H1 (cell line): ENCODE results near the gene SLITRK3. TPM values are rescaled to one million over a fixed set of nuclear protein-coding genes. Genes with fewer than 3 reads are reported as not detected.

Experiments
- BRCA1 ChIP-seq: IDR thresholded peaks from 2 replicates; pipeline ENCODE4 v1.6.1; 2012; ENCODE audit warnings: low read depth, low read length, improper control_type of control experiment
- CBX8 ChIP-seq: fragments of 300-800, 300-1000 bp; sonication (generic); IDR thresholded peaks from 2 replicates; pipeline ENCODE4 v1.7.1; 2016; ENCODE audit warnings: low read depth, low read length, borderline replicate concordance
- CHD2 ChIP-seq: IDR thresholded peaks from 2 replicates; pipeline ENCODE4 v1.6.1; 2012; ENCODE audit warnings: low read length, improper control_type of control experiment
- EGR1 ChIP-seq: IDR thresholded peaks from 2 replicates; pipeline ENCODE4 v1.6.1; 2011; ENCODE audit warnings: low read depth, low read length, borderline replicate concordance
- JUND ChIP-seq: IDR thresholded peaks from 2 replicates; pipeline ENCODE4 v1.6.1; 2011; ENCODE audit warnings: mild to moderate bottlenecking, improper control_type of control experiment, low read length
- MAFK ChIP-seq: IDR thresholded peaks from 2 replicates; pipeline ENCODE4 v1.6.1; 2012; ENCODE audit warnings: low read depth, mild to moderate bottlenecking, improper control_type of control experiment, low read length
- RAD21 ChIP-seq, 2 experiments: IDR thresholded peaks in 1 of 2; conservative IDR thresholded peaks in 1 of 2; 2 replicates each; pipeline ENCODE4 v1.6.1; 2011; ENCODE audit warnings: low read depth in 2 of 2, low read length in 2 of 2, improper control_type of control experiment in 1 of 2, inconsistent platforms in 1 of 2, mild to moderate bottlenecking in 1 of 2, moderate library complexity in 1 of 2
- RFX5 ChIP-seq: IDR thresholded peaks from 2 replicates; pipeline ENCODE4 v1.6.1; 2011; ENCODE audit warnings: low read depth, low read length, improper control_type of control experiment, borderline replicate concordance
- SIN3A ChIP-seq, 2 experiments: IDR thresholded peaks in 1 of 2; conservative IDR thresholded peaks in 1 of 2; 2 replicates each; pipeline ENCODE4 v1.6.1; 2011 to 2012; ENCODE audit warnings: low read length in 2 of 2, improper control_type of control experiment in 1 of 2, low read depth in 1 of 2, mild to moderate bottlenecking in 1 of 2
- SIRT6 ChIP-seq: IDR thresholded peaks from one replicate; pipeline ENCODE4 v1.7.1; 2012; ENCODE audit warnings: low read length, inconsistent platforms
- SUZ12 ChIP-seq: fragments of 200-600 bp; sonication (generic); IDR thresholded peaks from 2 replicates; pipeline ENCODE4 v1.6.1; 2012; ENCODE audit warnings: mild to moderate bottlenecking, inconsistent platforms, low read length, moderate library complexity, mixed read lengths
- polyA plus RNA-seq, 7 experiments: library from polyadenylated mRNA; depleted of rRNA in 3 of 7; stranded (reverse) in 5 of 7; unstranded in 2 of 7; fragments of >200 nt in 5 of 7; fragments of 200-250 nt in 2 of 7; gene quantifications; 1 replicate in 5 of 7; 2 replicates in 1 of 7; 4 replicates in 1 of 7; pipeline versions ENCODE4 v1.2.1 to v1.2.3, GENCODE V29; 2011 to 2013; ENCODE audit warnings: missing spikeins in 2 of 7, mixed read lengths in 2 of 7
- total RNA-seq: library from RNA; stranded (reverse); fragmentation: NEBNext Ultra II Directional; extraction: Animal tissue kit (Norgen Biotek cat#: 25700); gene quantifications from 2 replicates; pipeline ENCODE4 v1.2.1, GENCODE V29; 2021
- TF ChIP-seq, protein P1 (sequence below): fragments of 300-600 bp; sonication (generic); IDR thresholded peaks from 2 replicates; pipeline ENCODE4 v1.7.1; 2012; ENCODE audit warnings: low read length, moderate library complexity, mild to moderate bottlenecking, inconsistent platforms; ENCODE audit not compliant: insufficient replicate concordance

The SLITRK3 gene
- total and polyA plus RNA-seq, 2 of the 8 experiments (the other 6 are each of a cell fraction or from before 2014, with no cell fraction given): 0.71 to 3.4 TPM

DNA sequence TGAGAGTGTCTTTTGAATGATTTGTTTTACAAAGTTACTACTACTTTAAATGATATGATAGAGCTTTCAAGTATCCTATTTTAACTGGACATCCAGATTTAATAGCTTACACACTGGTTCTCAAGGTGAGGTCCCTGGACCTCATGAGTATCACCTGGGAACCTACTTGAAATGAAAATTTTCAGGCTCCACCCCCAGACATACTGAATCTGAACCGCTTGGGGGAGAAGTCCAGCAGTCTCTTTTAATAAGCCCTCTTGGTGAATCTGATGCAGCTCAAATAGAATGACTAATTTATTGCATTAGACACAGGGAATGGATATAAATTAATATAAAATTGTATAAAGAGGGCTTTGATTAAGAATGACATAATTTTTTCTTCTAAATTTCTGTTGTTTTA, 29.4 kb upstream of the SLITRK3 start (continued):
- TF ChIP-seq, protein P1, sequence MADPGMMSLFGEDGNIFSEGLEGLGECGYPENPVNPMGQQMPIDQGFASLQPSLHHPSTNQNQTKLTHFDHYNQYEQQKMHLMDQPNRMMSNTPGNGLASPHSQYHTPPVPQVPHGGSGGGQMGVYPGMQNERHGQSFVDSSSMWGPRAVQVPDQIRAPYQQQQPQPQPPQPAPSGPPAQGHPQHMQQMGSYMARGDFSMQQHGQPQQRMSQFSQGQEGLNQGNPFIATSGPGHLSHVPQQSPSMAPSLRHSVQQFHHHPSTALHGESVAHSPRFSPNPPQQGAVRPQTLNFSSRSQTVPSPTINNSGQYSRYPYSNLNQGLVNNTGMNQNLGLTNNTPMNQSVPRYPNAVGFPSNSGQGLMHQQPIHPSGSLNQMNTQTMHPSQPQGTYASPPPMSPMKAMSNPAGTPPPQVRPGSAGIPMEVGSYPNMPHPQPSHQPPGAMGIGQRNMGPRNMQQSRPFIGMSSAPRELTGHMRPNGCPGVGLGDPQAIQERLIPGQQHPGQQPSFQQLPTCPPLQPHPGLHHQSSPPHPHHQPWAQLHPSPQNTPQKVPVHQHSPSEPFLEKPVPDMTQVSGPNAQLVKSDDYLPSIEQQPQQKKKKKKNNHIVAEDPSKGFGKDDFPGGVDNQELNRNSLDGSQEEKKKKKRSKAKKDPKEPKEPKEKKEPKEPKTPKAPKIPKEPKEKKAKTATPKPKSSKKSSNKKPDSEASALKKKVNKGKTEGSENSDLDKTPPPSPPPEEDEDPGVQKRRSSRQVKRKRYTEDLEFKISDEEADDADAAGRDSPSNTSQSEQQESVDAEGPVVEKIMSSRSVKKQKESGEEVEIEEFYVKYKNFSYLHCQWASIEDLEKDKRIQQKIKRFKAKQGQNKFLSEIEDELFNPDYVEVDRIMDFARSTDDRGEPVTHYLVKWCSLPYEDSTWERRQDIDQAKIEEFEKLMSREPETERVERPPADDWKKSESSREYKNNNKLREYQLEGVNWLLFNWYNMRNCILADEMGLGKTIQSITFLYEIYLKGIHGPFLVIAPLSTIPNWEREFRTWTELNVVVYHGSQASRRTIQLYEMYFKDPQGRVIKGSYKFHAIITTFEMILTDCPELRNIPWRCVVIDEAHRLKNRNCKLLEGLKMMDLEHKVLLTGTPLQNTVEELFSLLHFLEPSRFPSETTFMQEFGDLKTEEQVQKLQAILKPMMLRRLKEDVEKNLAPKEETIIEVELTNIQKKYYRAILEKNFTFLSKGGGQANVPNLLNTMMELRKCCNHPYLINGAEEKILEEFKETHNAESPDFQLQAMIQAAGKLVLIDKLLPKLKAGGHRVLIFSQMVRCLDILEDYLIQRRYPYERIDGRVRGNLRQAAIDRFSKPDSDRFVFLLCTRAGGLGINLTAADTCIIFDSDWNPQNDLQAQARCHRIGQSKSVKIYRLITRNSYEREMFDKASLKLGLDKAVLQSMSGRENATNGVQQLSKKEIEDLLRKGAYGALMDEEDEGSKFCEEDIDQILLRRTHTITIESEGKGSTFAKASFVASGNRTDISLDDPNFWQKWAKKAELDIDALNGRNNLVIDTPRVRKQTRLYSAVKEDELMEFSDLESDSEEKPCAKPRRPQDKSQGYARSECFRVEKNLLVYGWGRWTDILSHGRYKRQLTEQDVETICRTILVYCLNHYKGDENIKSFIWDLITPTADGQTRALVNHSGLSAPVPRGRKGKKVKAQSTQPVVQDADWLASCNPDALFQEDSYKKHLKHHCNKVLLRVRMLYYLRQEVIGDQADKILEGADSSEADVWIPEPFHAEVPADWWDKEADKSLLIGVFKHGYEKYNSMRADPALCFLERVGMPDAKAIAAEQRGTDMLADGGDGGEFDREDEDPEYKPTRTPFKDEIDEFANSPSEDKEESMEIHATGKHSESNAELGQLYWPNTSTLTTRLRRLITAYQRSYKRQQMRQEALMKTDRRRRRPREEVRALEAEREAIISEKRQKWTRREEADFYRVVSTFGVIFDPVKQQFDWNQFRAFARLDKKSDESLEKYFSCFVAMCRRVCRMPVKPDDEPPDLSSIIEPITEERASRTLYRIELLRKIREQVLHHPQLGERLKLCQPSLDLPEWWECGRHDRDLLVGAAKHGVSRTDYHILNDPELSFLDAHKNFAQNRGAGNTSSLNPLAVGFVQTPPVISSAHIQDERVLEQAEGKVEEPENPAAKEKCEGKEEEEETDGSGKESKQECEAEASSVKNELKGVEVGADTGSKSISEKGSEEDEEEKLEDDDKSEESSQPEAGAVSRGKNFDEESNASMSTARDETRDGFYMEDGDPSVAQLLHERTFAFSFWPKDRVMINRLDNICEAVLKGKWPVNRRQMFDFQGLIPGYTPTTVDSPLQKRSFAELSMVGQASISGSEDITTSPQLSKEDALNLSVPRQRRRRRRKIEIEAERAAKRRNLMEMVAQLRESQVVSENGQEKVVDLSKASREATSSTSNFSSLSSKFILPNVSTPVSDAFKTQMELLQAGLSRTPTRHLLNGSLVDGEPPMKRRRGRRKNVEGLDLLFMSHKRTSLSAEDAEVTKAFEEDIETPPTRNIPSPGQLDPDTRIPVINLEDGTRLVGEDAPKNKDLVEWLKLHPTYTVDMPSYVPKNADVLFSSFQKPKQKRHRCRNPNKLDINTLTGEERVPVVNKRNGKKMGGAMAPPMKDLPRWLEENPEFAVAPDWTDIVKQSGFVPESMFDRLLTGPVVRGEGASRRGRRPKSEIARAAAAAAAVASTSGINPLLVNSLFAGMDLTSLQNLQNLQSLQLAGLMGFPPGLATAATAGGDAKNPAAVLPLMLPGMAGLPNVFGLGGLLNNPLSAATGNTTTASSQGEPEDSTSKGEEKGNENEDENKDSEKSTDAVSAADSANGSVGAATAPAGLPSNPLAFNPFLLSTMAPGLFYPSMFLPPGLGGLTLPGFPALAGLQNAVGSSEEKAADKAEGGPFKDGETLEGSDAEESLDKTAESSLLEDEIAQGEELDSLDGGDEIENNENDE: no peak
- TF ChIP-seq SIN3A (conservative IDR thresholded peaks at IDR 0.05 in 1 of 2, IDR thresholded peaks at IDR 0.05 in 1 of 2; ENCODE audit: low read depth in 1 of 2, low read length in 2 of 2): no peak
- TF ChIP-seq EGR1: no peak
- no peak for TF ChIP-seq CBX8
- TF ChIP-seq CHD2: no peak
- TF ChIP-seq MAFK: no peak
- TF ChIP-seq JUND: no peak
- TF ChIP-seq SUZ12: no peak
- TF ChIP-seq SIRT6: no peak
- TF ChIP-seq RFX5: no peak
- no peak for TF ChIP-seq BRCA1
- TF ChIP-seq RAD21 (IDR thresholded peaks at IDR 0.05 in 1 of 2, conservative IDR thresholded peaks at IDR 0.05 in 1 of 2; ENCODE audit: low read depth in 2 of 2, low read length in 2 of 2): no peak
